ENCODE measurements around the gene FCN3.

Gene FCN3

DNA sequence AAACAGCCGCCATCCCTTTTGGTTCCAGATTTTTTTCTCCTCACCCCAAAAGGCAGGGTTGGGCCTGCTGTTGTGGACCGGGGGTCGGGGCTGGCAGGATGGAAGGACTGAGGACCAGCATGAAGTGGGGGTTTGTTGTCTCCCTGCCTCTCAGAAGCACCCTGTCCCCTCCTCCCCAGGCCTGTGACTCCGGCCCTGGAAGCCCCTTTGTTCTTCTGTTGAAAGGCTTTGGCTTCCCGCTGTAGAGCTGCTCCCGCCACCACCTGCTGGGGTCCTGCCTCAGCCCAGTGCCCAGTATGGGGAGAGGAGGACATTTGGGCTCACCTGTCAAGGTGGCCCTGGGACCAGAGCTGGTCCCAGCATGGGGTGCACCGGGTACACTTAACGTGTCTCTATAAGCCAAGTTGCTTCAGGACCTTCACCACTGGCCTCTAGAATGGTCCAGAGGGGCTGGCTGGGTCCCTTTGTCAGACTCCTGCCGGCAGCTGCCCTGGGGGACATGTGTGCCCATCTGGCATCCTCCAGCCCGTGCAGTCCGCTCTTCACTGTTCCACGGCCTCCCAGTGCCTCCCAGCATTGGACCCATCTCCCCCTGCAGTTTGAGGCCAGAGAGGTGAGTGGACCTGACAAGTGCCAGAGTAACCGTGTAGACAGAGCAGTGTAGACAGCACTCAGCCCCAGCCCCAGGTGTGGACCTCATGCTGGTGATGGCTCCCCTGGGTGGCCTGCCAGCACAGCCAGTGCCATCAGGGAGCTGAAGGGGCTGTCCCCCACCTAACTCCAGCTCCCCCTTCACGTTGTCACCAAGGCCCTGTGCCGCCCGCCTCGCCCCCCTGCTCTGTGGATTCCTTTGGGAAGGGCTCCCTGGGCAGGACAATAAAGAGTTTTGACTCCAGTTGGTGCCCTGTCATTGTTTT is 38.9 kb downstream of the FCN3 start:
- DNase-seq = no peak

- no peak for DNase-seq
These were observed 40.8 kb downstream of the FCN3 start for GRCh38 chr1:27333717-27334279.

DNA sequence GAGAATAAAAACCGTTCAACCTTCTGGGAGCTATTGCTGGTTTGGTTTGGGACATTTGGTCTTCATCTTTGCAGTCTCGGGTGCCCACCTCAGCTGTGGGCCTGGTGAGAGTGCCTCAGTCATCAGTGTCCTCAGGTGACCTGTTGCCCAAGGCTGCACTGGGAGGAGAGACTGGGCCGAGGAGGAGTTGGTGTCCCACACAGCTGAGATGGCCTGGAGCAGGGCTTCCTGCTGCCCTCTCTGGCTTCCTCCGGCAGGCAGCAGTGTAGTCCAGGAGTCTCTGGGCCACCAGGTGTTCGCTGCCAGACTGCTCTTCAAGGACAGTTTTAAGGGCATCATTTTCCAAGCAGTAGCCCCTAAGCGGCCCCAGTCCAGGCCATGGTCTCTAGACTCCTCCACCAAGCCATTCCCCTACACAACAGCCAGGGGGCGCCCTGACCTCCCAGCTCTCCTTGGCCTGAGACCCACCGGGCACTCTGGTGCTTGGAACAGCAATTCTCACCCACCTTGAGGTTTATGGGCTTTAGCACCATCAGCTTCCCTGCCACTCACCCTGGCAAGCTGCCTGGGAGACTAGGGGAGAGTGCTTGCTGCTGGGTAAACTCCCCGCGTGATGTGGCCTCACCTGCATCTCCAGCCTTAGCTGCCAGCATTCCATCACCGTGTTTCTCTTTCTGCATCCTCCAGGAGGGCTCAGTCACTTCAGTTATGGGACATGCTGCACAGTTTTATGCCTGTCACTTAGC is 41.9 kb downstream of the FCN3 start:
- DNase-seq = no peak

- no peak for DNase-seq
These were observed 42.7 kb downstream of the FCN3 start for GRCh38 chr1:27331922-27332321.

- no peak for DNase-seq
These were observed 43.2 kb downstream of the FCN3 start for GRCh38 chr1:27331426-27331825.

DNA sequence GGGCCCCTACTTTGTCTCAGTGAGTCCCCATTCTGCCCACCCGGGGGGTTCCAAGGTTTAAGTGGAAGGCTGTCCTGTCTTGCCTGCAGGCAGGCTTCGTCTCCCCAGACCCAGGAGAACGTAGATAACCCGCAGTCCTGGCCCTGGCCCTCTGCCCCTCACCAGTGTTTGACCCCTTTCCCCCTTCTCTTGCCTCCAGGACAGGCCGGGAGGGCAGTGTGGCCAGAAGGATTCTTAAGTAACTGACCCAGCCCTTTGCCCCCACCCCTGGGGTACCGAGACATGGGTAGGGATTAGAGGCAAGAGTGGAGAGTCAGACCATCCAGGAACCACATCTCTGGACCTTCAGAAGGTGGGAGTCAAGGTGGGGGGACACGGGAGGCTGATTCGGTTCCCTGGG is 43.8 kb downstream of the FCN3 start:
- DNase-seq = no peak

GRCh38 chr1:27327964-27328363 is 46.7 kb downstream of the FCN3 start:
- no peak for DNase-seq

DNA sequence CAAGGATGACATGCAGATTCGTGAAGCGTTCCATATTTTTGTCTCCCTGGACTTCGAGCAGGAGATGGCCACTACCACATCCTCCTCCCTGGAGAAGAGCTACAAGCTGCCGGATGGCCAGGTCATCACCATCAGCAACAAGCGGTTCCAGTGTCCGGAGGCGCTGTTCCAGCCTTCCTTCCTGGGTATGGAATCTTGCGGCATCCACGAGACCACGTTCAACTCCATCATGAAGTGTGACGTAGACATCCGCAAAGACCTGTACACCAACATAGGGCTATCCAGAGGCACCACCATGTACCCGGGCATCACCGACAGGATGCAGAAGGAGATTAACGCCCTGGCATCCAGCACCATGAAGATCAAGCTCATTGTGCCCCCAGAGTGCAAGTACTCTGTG is 49.3 kb downstream of the FCN3 start:
- no peak for DNase-seq

- DNase-seq = no peak
These were observed 51.9 kb downstream of the FCN3 start for GRCh38 chr1:27322569-27323240.

DNA sequence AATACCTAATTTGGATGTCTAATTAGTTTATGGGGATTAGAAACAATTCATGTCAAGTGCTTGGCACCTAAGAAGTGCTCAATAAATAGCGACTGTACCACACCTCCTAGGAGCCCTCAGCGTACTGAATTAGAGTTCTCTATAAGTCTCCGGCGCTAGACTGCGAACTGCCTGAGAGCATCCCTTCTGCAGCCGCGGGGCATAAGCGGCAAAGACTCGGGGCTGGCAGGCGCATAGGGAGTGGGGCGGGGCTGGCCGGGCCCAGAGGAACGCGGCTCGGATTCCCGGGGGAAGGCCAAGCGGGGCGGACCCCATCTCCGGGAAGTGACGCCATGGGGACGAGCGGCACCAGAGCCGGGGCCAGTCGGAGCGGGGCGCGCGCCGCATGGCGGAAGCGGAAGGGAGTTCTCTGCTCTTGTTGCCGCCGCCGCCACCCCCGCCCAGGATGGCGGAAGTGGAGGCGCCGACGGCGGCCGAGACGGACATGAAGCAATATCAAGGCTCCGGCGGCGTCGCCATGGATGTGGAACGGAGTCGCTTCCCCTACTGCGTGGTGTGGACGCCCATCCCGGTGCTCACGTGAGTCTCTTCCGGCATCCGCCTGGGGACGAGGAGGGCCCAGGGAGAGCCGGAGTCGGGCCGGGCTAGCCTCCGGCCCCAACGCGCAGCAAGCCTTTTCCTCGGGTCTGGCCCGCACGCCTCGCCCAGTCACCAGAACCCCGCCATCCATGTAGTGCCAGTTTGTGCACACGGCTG is 52.6 kb downstream of the FCN3 start, which contains the start of gene TMEM222:
Gene TMEM222 (plus strand): TSS at position 351 of the 756 bp plus-strand sequence. CDS start 35 bp downstream, at position 386.
- DNase-seq = peak; percentile 96
